Natural killer cell (primary cell): Measurements from ENCODE around the gene ZFP36L1. TPM values are rescaled to one million over a fixed set of nuclear protein-coding genes. Genes with fewer than 3 reads are reported as not detected.

Experiments used
- ATAC-seq, 3 donors: fragments of 150-1000 bp in 2 of 3; fragments of 200-7000 bp in 1 of 3; cut with Tn5 transposase; 1 replicate in 1 of 3; 2 replicates in 2 of 3; pipeline ENCODE4 v1.10.0; 2021; ENCODE audit warnings: mild to moderate bottlenecking in 2 of 3, moderate library complexity in 2 of 3
- DNase-seq, 2 donors: peaks; one replicate each; pipeline versions ENCODE4 v3.0.0 to v3.0.0-alpha.2; 2013 to 2021; ENCODE audit warnings: mixed read lengths in 1 of 2
- H3K27ac ChIP-seq: one replicate; pipeline ENCODE4 v1.5.1; 2013; ENCODE audit warnings: mild to moderate bottlenecking, low read length
- H3K27me3 ChIP-seq: one replicate; pipeline ENCODE4 v1.6.1; 2013; ENCODE audit warnings: low read length; ENCODE audit not compliant: control insufficient read depth, insufficient read depth
- H3K36me3 ChIP-seq: one replicate; pipeline ENCODE4 v1.6.1; 2013; ENCODE audit warnings: low read length; ENCODE audit not compliant: control insufficient read depth, insufficient read depth
- H3K4me1 ChIP-seq: one replicate; pipeline ENCODE4 v1.6.1; 2013; ENCODE audit warnings: low read length; ENCODE audit not compliant: control insufficient read depth, insufficient read depth
- H3K4me3 ChIP-seq: one replicate; pipeline ENCODE4 v1.5.1; 2013; ENCODE audit warnings: low read length
- H3K9me3 ChIP-seq: one replicate; pipeline ENCODE4 v1.6.1; 2013; ENCODE audit warnings: low read length; ENCODE audit not compliant: control insufficient read depth, insufficient read depth
- H3K27ac Mint-ChIP-seq, 2 donors: one replicate each; pipeline ENCODE4 v1.8.0; 2022; ENCODE audit warnings: mild to moderate bottlenecking in 2 of 2, mixed read lengths in 2 of 2, moderate library complexity in 1 of 2
- H3K27me3 Mint-ChIP-seq, 2 donors: one replicate each; pipeline ENCODE4 v1.8.0; 2022; ENCODE audit warnings: low read depth in 2 of 2, mixed read lengths in 2 of 2
- H3K36me3 Mint-ChIP-seq: one replicate; pipeline ENCODE4 v1.8.0; 2022; ENCODE audit warnings: mixed read lengths
- H3K4me1 Mint-ChIP-seq, 2 donors: one replicate each; pipeline ENCODE4 v1.8.0; 2022; ENCODE audit warnings: mixed read lengths in 2 of 2
- H3K4me3 Mint-ChIP-seq: one replicate; pipeline ENCODE4 v1.8.0; 2022; ENCODE audit warnings: mild to moderate bottlenecking, moderate library complexity, mixed read lengths
- H3K9me3 Mint-ChIP-seq, 2 donors: one replicate each; pipeline ENCODE4 v1.8.0; 2022; ENCODE audit warnings: mixed read lengths in 2 of 2
- CTCF ChIP-seq: fragments of 200-600 bp; IDR thresholded peaks from one replicate; pipeline ENCODE4 v1.8.0; 2022; ENCODE audit warnings: antibody characterized with exemption
- WGBS: methylation state at CpG from one replicate; pipeline ENCODE4 v1.1.7; 2013; ENCODE audit warnings: missing lambda C conversion rate; ENCODE audit not compliant: insufficient coverage; 5-methylcytosine and 5-hydroxymethylcytosine counted together
- intact Hi-C: fragments of 100-400 bp; cut with micrococcal nuclease; formaldehyde crosslinking; loops from one replicate; pipeline ENCODE4 v1.14.2; 2022
- total RNA-seq, 4 donors: library from RNA; stranded (reverse); fragments of 120-200 nt in 1 of 4; gene quantifications; one replicate each; pipeline versions ENCODE4 v1.2.3 to v1.2.4, GENCODE V29; 2013 to 2022

The ZFP36L1 gene
- total RNA-seq, 3 donors from 2014 or later (not counting 1 experiment from before 2014, with no cell fraction given): 143 to 167 (median 166) TPM

GRCh38 chr14:68825729-68826128, 32.9 kb upstream of the ZFP36L1 start:
- Histone ChIP-seq H3K4me3 (no peak overlapping the region), H3K27me3 (no peaks in the 10 kb centered on the region), H3K9me3 (no peaks in the 10 kb centered on the region), H3K36me3 (no peaks in the 10 kb centered on the region), H3K27ac (no peak overlapping the region), H3K4me1 (peaks cover 29% of the 10 kb centered on the region)
- Mint-ChIP-seq H3K4me3 (no peak overlapping the region), H3K36me3 (no peaks in the 10 kb centered on the region), H3K4me1 (peaks cover 9 to 10% of the 10 kb centered on the region in 2 donors), H3K9me3 (no peaks in the 10 kb centered on the region), H3K27me3 (no peaks in the 10 kb centered on the region), H3K27ac (no peak overlapping the region)
- DNase-seq: no peak
- intact Hi-C loops: no loop called here
- WGBS: 93% methylated on average over 3 of the region's 3 CpGs
- no peak for ATAC-seq
- no peak for TF ChIP-seq CTCF

GRCh38 chr14:68824517-68825347, 31.9 kb upstream of the ZFP36L1 start:
- H3K27me3 Mint-ChIP-seq: no peaks in the 10 kb centered on the region
- intact Hi-C loops: no loop called here
- peak; percentile 50 to 70 (median 54) for ATAC-seq
- no peaks in the 10 kb centered on the region for H3K9me3 ChIP-seq
- no peaks in the 10 kb centered on the region for H3K9me3 Mint-ChIP-seq
- H3K36me3 ChIP-seq: no peaks in the 10 kb centered on the region
- WGBS: 62% methylated on average over 11 of the region's 11 CpGs
- peaks cover 19 to 20% of the 10 kb centered on the region in 2 donors for H3K4me1 Mint-ChIP-seq
- TF ChIP-seq CTCF: peak; percentile 72
- DNase-seq: peak in 1 of 2 donors; percentile 61
- no peaks in the 10 kb centered on the region for H3K27me3 ChIP-seq
- H3K4me3 Mint-ChIP-seq: no peak overlapping the region
- H3K4me3 ChIP-seq: no peak overlapping the region
- H3K27ac ChIP-seq: no peak overlapping the region
- H3K4me1 ChIP-seq: peaks cover 39% of the 10 kb centered on the region
- H3K27ac Mint-ChIP-seq: no peak overlapping the region
- no peaks in the 10 kb centered on the region for H3K36me3 Mint-ChIP-seq

- intact Hi-C loops: no loop called here
- Histone ChIP-seq H3K4me3 (no peak overlapping the region), H3K27me3 (no peaks in the 10 kb centered on the region), H3K9me3 (no peaks in the 10 kb centered on the region), H3K4me1 (peaks cover 44% of the 10 kb centered on the region), H3K36me3 (no peaks in the 10 kb centered on the region), H3K27ac (no peak overlapping the region)
- Mint-ChIP-seq H3K4me3 (no peak overlapping the region), H3K4me1 (peaks cover 20 to 22% of the 10 kb centered on the region in 2 donors), H3K27ac (no peak overlapping the region), H3K9me3 (no peaks in the 10 kb centered on the region), H3K27me3 (no peaks in the 10 kb centered on the region), H3K36me3 (no peaks in the 10 kb centered on the region)
- no peak for ATAC-seq
- 96% methylated on average over 1 of the region's 1 CpG for WGBS
- no peak for DNase-seq
- TF ChIP-seq CTCF: no peak
These were observed 31.3 kb upstream of the ZFP36L1 start for GRCh38 chr14:68824207-68824516.
